Measurements from ENCODE around the gene HEXA. TPM values are rescaled to one million over a fixed set of nuclear protein-coding genes. Genes with fewer than 3 reads are reported as not detected.
A peak's percentile ranks its signal among the peaks of the same experiment; 100 is the strongest.

HEXA gene
- total and polyA plus RNA-seq, 9 donors: 42.4 to 166 (median 77.7) TPM

GRCh38 chr15:72341361-72341760 lies 34.5 kb downstream of the HEXA start:
- WGBS, 3 donors: 80 to 85% (median 82%) methylated on average over 6 of the region's 6 CpGs
- intact Hi-C loops (cut with DNase I): no loop called here
- no peak overlapping the region for H3K4me3 ChIP-seq
- no peaks in the 10 kb centered on the region for H3K4me1 ChIP-seq (ENCODE audit: insufficient read depth)
- H3K27me3 ChIP-seq: no peaks in the 10 kb centered on the region
- H3K9me3 ChIP-seq: no peaks in the 10 kb centered on the region
- H3K27ac ChIP-seq: no peak overlapping the region
- no peak for DNase-seq
- no peaks in the 10 kb centered on the region for H3K36me3 ChIP-seq
- no peak for TF ChIP-seq EP300 (IDR thresholded peaks at IDR 0.05)

- no peak overlapping the region for H3K4me3 ChIP-seq
- TF ChIP-seq EP300 (IDR thresholded peaks at IDR 0.05): no peak
- no peak for TF ChIP-seq POLR2A (IDR thresholded peaks at IDR 0.05)
- TF ChIP-seq, protein P1, sequence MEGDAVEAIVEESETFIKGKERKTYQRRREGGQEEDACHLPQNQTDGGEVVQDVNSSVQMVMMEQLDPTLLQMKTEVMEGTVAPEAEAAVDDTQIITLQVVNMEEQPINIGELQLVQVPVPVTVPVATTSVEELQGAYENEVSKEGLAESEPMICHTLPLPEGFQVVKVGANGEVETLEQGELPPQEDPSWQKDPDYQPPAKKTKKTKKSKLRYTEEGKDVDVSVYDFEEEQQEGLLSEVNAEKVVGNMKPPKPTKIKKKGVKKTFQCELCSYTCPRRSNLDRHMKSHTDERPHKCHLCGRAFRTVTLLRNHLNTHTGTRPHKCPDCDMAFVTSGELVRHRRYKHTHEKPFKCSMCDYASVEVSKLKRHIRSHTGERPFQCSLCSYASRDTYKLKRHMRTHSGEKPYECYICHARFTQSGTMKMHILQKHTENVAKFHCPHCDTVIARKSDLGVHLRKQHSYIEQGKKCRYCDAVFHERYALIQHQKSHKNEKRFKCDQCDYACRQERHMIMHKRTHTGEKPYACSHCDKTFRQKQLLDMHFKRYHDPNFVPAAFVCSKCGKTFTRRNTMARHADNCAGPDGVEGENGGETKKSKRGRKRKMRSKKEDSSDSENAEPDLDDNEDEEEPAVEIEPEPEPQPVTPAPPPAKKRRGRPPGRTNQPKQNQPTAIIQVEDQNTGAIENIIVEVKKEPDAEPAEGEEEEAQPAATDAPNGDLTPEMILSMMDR (IDR thresholded peaks at IDR 0.05): no peak
- no peaks in the 10 kb centered on the region for H3K27me3 ChIP-seq
- no peak overlapping the region for H3K27ac ChIP-seq
- no peaks in the 10 kb centered on the region for H3K36me3 ChIP-seq
- H3K4me1 ChIP-seq (ENCODE audit: insufficient read depth): no peaks in the 10 kb centered on the region
- no peak for DNase-seq
- 72 to 96% (median 83%) methylated on average over 1 of the region's 1 CpG for WGBS, 3 donors
- intact Hi-C loops (cut with DNase I): no loop called here
- H3K9me3 ChIP-seq: no peaks in the 10 kb centered on the region
Measured at GRCh38 chr15:72340366-72340765, 35.4 kb downstream of the HEXA start.

GRCh38 chr15:72339777-72340177 lies 36.0 kb downstream of the HEXA start:
- H3K9me3 ChIP-seq: no peaks in the 10 kb centered on the region
- H3K27me3 ChIP-seq: no peaks in the 10 kb centered on the region
- DNase-seq: no peak
- no peaks in the 10 kb centered on the region for H3K4me1 ChIP-seq (ENCODE audit: insufficient read depth)
- WGBS, 3 donors: 7 to 18% (median 17%) methylated on average over 3 of the region's 3 CpGs
- intact Hi-C loops (cut with DNase I): no loop called here
- no peak overlapping the region for H3K4me3 ChIP-seq
- TF ChIP-seq EP300 (IDR thresholded peaks at IDR 0.05) (no peak), POLR2A (IDR thresholded peaks at IDR 0.05) (no peak)
- TF ChIP-seq, protein P1 (IDR thresholded peaks at IDR 0.05): no peak
- H3K36me3 ChIP-seq: no peaks in the 10 kb centered on the region
- H3K27ac ChIP-seq: no peak overlapping the region

GRCh38 chr15:72338617-72339321 lies 37.0 kb downstream of the HEXA start:
- TF ChIP-seq, protein P1 (IDR thresholded peaks at IDR 0.05): no peak
- TF ChIP-seq POLR2A (IDR thresholded peaks at IDR 0.05): no peak
- no peak for TF ChIP-seq EP300 (IDR thresholded peaks at IDR 0.05)
- Histone ChIP-seq H3K9me3 (no peaks in the 10 kb centered on the region), H3K27ac (peak overlapping the region in 1 of 2 donors; percentile 18), H3K36me3 (no peaks in the 10 kb centered on the region), H3K4me1 (ENCODE audit: insufficient read depth) (no peaks in the 10 kb centered on the region), H3K27me3 (no peaks in the 10 kb centered on the region), H3K4me3 (no peak overlapping the region)
- WGBS, 3 donors: 36 to 51% (median 44%) methylated on average over 9 of the region's 9 CpGs
- intact Hi-C loops (cut with DNase I): no loop called here
- DNase-seq: peak in 1 of 5 donors; percentile 26

GRCh38 chr15:72338148-72338547 lies 37.7 kb downstream of the HEXA start:
- intact Hi-C loops (cut with DNase I): no loop called here
- no peak for DNase-seq
- Histone ChIP-seq H3K9me3 (no peaks in the 10 kb centered on the region), H3K27ac (no peak overlapping the region), H3K4me1 (ENCODE audit: insufficient read depth) (no peaks in the 10 kb centered on the region), H3K27me3 (no peaks in the 10 kb centered on the region), H3K4me3 (no peak overlapping the region), H3K36me3 (no peaks in the 10 kb centered on the region)
- whole genome bisulfite sequencing, 3 donors: 91 to 100% (median 97%) methylated on average over 2 of the region's 2 CpGs
- TF ChIP-seq, protein P1 (IDR thresholded peaks at IDR 0.05): no peak
